HepG2 (cell line): ENCODE results near the gene F7. TPM values are rescaled to one million over a fixed set of nuclear protein-coding genes. Genes with fewer than 3 reads are reported as not detected.

Source experiments
- ARHGAP35 ChIP-seq: sonication (generic); formaldehyde crosslinking; IDR thresholded peaks from 2 replicates; pipeline ENCODE4 v1.9.0; 2022; ENCODE audit warnings: mild to moderate bottlenecking, inconsistent platforms, moderate library complexity, missing genetic modification reagents, borderline replicate concordance
- FOXP1 ChIP-seq, 2 experiments: fragments of 450-650 bp in 1 of 2; IDR thresholded peaks; 2 replicates each; pipeline ENCODE4 v1.6.1; 2017 to 2018; ENCODE audit warnings: antibody characterized with exemption in 1 of 2
- GATA4 ChIP-seq: sonication (generic); IDR thresholded peaks from 2 replicates; pipeline ENCODE4 v1.6.1; 2016; ENCODE audit warnings: antibody characterized with exemption, low read depth, borderline replicate concordance
- HDAC1 ChIP-seq: sonication (generic); formaldehyde crosslinking; IDR thresholded peaks from 2 replicates; pipeline ENCODE4 v1.5.1; 2020; ENCODE audit warnings: mild to moderate bottlenecking, missing genetic modification reagents
- NFYB ChIP-seq: sonication (generic); formaldehyde crosslinking; IDR thresholded peaks from 2 replicates; pipeline ENCODE4 v1.4.0; 2020; ENCODE audit warnings: missing genetic modification reagents
- POLR2AphosphoS2 ChIP-seq: IDR thresholded peaks from 2 replicates; pipeline ENCODE4 v1.6.1; 2011; ENCODE audit warnings: low read depth, low read length, improper control_type of control experiment
- ZNF256 ChIP-seq: sonication (generic); formaldehyde crosslinking; conservative IDR thresholded peaks from 2 replicates; pipeline ENCODE4 v1.4.0; 2020; ENCODE audit warnings: missing genetic modification reagents
- ZNF619 ChIP-seq: sonication (generic); formaldehyde crosslinking; IDR thresholded peaks from 2 replicates; pipeline ENCODE4 v1.4.0; 2020; ENCODE audit warnings: mild to moderate bottlenecking, missing genetic modification reagents
- ZNF720 ChIP-seq: sonication (generic); formaldehyde crosslinking; IDR thresholded peaks from 2 replicates; pipeline ENCODE4 v1.4.0; 2020; ENCODE audit warnings: missing genetic modification reagents
- polyA plus RNA-seq, 8 experiments: library from polyadenylated mRNA; depleted of rRNA in 3 of 8; stranded (reverse) in 7 of 8; unstranded in 1 of 8; fragments of >200 nt; fragmentation: Illumina TruSeq in 4 of 8; extraction: Trizol in 4 of 8; gene quantifications; 2 replicates each; pipeline versions ENCODE4 v1.2.1 to v1.2.3, GENCODE V29; 2011 to 2016; ENCODE audit warnings: low read depth in 4 of 8, missing spikeins in 1 of 8, mixed read lengths in 1 of 8; ENCODE audit not compliant: insufficient read depth in 1 of 8
- total RNA-seq, 5 experiments: library from RNA; depleted of rRNA; stranded (reverse); fragments of >200 nt; fragmentation: Illumina TruSeq; extraction: Trizol; gene quantifications; 2 replicates each; pipeline ENCODE4 v1.2.3, GENCODE V29; 2016; ENCODE audit warnings: low read depth in 1 of 5
- TF ChIP-seq, protein P1 (sequence below): sonication (generic); formaldehyde crosslinking; IDR thresholded peaks from 2 replicates; pipeline ENCODE4 v1.8.0; 2022; ENCODE audit warnings: missing genetic modification reagents, mild to moderate bottlenecking, borderline replicate concordance
- TF ChIP-seq, protein P2 (sequence below): sonication (generic); formaldehyde crosslinking; IDR thresholded peaks from 2 replicates; pipeline ENCODE4 v1.5.1; 2020; ENCODE audit warnings: mild to moderate bottlenecking, missing genetic modification reagents, moderate library complexity
- TF ChIP-seq, protein P3 (sequence below): IDR thresholded peaks from 2 replicates; pipeline ENCODE4 v1.6.1; 2016; ENCODE audit warnings: missing biosample characterization, missing genetic modification reagents, low read depth
- TF ChIP-seq, protein P4 (sequence below): sonication (generic); formaldehyde crosslinking; IDR thresholded peaks from 2 replicates; pipeline ENCODE4 v1.5.1; 2020; ENCODE audit warnings: missing genetic modification reagents, mild to moderate bottlenecking, borderline replicate concordance
- TF ChIP-seq, protein P5 (sequence below): sonication (generic); formaldehyde crosslinking; IDR thresholded peaks from 2 replicates; pipeline ENCODE4 v1.4.0; 2020; ENCODE audit warnings: mild to moderate bottlenecking, missing genetic modification reagents, borderline replicate concordance

F7 gene
- total and polyA plus RNA-seq, 2 of the 13 experiments (the other 11 are each of a cell fraction or from before 2014, with no cell fraction given): 12.6 to 26.5 TPM

DNA sequence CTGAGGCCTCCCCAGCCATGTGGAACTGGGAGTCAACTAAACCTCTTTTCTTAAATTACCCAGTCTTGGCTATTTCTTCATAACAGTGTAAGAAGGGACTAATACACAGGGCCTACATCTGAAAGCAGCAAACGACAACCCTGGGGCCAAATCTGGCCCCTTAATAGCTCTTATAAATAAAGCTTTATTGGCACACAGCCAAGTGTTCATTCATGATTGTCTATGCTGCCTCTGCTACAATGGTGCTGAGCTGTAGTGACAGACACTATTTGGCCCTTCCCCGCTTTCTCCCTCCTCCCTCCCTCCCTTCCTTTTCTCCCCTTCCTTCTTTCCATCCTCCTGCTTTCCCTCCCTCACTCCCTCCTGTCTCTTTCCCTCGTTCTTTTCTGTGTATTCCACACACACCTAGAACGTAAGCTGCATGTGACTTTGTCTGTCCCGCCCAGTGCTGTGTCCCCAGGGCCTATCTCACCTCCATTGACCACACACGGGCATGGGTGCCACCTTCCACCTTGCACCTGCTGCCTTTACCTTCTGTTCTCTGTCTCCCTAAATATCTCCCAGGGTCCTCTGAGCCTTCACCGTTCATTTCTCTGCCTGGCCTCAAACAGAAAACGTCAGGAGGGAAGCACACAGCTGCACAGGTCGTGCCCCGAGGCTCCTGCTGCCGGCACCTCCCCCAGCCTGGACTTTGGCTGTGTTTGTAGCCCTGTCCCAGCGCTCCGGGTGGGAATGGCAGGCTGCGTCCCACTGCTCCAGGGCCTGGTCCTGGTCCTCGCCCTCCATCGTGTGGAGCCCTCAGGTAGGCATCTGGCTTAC is 52.5 kb downstream of the F7 start, which contains the start of gene PROZ (continued):
- TF ChIP-seq GATA4 (no peak), ARHGAP35 (no peak), NFYB (CRISPR knock-in tag) (no peak), HDAC1 (CRISPR knock-in tag) (peak; percentile 83), ZNF720 (CRISPR knock-in tag) (no peak), POLR2AphosphoS2 (no peak), ZNF256 (CRISPR knock-in tag) (0 out of 2 replicates have a peak, but pooled peaks have one; percentile 22), ZNF619 (CRISPR knock-in tag) (peak; percentile 63; the same call in 1 of the 2 replicates), FOXP1 (IDR thresholded peaks at IDR 0.05) (no peak), FOXP1 (CRISPR knock-in tag; IDR thresholded peaks at IDR 0.05) (peak; percentile 21; the same call in 1 of the 2 replicates)
- TF ChIP-seq, protein P1, sequence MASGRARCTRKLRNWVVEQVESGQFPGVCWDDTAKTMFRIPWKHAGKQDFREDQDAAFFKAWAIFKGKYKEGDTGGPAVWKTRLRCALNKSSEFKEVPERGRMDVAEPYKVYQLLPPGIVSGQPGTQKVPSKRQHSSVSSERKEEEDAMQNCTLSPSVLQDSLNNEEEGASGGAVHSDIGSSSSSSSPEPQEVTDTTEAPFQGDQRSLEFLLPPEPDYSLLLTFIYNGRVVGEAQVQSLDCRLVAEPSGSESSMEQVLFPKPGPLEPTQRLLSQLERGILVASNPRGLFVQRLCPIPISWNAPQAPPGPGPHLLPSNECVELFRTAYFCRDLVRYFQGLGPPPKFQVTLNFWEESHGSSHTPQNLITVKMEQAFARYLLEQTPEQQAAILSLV (CRISPR knock-in tag): peak; percentile 72; the same call in 1 of the 2 replicates
- TF ChIP-seq, protein P2, sequence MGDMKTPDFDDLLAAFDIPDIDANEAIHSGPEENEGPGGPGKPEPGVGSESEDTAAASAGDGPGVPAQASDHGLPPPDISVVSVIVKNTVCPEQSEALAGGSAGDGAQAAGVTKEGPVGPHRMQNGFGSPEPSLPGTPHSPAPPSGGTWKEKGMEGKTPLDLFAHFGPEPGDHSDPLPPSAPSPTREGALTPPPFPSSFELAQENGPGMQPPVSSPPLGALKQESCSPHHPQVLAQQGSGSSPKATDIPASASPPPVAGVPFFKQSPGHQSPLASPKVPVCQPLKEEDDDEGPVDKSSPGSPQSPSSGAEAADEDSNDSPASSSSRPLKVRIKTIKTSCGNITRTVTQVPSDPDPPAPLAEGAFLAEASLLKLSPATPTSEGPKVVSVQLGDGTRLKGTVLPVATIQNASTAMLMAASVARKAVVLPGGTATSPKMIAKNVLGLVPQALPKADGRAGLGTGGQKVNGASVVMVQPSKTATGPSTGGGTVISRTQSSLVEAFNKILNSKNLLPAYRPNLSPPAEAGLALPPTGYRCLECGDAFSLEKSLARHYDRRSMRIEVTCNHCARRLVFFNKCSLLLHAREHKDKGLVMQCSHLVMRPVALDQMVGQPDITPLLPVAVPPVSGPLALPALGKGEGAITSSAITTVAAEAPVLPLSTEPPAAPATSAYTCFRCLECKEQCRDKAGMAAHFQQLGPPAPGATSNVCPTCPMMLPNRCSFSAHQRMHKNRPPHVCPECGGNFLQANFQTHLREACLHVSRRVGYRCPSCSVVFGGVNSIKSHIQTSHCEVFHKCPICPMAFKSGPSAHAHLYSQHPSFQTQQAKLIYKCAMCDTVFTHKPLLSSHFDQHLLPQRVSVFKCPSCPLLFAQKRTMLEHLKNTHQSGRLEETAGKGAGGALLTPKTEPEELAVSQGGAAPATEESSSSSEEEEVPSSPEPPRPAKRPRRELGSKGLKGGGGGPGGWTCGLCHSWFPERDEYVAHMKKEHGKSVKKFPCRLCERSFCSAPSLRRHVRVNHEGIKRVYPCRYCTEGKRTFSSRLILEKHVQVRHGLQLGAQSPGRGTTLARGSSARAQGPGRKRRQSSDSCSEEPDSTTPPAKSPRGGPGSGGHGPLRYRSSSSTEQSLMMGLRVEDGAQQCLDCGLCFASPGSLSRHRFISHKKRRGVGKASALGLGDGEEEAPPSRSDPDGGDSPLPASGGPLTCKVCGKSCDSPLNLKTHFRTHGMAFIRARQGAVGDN (CRISPR knock-in tag): peak; percentile 99
- TF ChIP-seq, protein P3, sequence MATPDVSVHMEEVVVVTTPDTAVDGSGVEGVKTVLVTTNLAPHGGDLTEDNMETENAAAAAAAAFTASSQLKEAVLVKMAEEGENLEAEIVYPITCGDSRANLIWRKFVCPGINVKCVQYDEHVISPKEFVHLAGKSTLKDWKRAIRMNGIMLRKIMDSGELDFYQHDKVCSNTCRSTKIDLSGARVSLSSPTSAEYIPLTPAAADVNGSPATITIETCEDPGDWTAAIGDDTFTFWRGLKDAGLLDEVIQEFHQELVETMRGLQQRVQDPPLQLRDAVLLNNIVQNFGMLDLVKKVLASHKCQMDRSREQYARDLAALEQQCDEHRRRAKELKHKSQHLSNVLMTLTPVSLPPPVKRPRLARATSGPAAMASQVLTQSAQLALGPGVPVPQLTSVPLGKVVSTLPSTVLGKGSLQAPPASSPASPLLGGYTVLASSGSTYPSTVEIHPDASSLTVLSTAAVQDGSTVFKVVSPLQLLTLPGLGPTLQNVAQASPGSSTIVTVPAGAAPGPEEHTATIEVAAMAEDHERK (CRISPR knock-in tag): no peak
- TF ChIP-seq, protein P4, sequence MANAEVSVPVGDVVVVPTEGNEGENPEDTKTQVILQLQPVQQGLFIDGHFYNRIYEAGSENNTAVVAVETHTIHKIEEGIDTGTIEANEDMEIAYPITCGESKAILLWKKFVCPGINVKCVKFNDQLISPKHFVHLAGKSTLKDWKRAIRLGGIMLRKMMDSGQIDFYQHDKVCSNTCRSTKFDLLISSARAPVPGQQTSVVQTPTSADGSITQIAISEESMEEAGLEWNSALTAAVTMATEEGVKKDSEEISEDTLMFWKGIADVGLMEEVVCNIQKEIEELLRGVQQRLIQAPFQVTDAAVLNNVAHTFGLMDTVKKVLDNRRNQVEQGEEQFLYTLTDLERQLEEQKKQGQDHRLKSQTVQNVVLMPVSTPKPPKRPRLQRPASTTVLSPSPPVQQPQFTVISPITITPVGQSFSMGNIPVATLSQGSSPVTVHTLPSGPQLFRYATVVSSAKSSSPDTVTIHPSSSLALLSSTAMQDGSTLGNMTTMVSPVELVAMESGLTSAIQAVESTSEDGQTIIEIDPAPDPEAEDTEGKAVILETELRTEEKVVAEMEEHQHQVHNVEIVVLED (CRISPR knock-in tag): 0 out of 2 replicates have a peak, but pooled peaks have one; percentile 55
- TF ChIP-seq, protein P5, sequence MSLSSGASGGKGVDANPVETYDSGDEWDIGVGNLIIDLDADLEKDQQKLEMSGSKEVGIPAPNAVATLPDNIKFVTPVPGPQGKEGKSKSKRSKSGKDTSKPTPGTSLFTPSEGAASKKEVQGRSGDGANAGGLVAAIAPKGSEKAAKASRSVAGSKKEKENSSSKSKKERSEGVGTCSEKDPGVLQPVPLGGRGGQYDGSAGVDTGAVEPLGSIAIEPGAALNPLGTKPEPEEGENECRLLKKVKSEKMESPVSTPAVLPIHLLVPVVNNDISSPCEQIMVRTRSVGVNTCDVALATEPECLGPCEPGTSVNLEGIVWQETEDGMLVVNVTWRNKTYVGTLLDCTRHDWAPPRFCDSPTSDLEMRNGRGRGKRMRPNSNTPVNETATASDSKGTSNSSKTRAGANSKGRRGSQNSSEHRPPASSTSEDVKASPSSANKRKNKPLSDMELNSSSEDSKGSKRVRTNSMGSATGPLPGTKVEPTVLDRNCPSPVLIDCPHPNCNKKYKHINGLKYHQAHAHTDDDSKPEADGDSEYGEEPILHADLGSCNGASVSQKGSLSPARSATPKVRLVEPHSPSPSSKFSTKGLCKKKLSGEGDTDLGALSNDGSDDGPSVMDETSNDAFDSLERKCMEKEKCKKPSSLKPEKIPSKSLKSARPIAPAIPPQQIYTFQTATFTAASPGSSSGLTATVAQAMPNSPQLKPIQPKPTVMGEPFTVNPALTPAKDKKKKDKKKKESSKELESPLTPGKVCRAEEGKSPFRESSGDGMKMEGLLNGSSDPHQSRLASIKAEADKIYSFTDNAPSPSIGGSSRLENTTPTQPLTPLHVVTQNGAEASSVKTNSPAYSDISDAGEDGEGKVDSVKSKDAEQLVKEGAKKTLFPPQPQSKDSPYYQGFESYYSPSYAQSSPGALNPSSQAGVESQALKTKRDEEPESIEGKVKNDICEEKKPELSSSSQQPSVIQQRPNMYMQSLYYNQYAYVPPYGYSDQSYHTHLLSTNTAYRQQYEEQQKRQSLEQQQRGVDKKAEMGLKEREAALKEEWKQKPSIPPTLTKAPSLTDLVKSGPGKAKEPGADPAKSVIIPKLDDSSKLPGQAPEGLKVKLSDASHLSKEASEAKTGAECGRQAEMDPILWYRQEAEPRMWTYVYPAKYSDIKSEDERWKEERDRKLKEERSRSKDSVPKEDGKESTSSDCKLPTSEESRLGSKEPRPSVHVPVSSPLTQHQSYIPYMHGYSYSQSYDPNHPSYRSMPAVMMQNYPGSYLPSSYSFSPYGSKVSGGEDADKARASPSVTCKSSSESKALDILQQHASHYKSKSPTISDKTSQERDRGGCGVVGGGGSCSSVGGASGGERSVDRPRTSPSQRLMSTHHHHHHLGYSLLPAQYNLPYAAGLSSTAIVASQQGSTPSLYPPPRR: peak; percentile 83
